Heart left ventricle (tissue), 16 donors: Measurements from ENCODE around the gene NHSL2. TPM values are rescaled to one million over a fixed set of nuclear protein-coding genes. Genes with fewer than 3 reads are reported as not detected.

Experiments
- ATAC-seq, 4 donors: fragments of 200-7000 bp; cut with Tn5 transposase; one replicate each; pipeline ENCODE4 v1.9.1; 2020 to 2022; ENCODE audit warnings: moderate library complexity in 4 of 4, mild to moderate bottlenecking in 3 of 4, moderate number of reproducible peaks in 1 of 4
- DNase-seq, 5 donors: peaks; one replicate each; pipeline ENCODE4 v3.0.0-alpha.2; 2020
- H3K27ac ChIP-seq, 12 donors: fragments of 200-600 bp; sonication (generic) in 4 of 12; one replicate each; pipeline versions ENCODE4 v1.5.0 to v1.8.0; 2016 to 2022; ENCODE audit warnings: mild to moderate bottlenecking in 2 of 12
- H3K27me3 ChIP-seq, 9 donors: fragments of 200-600 bp; sonication (generic) in 2 of 9; one replicate each; pipeline versions ENCODE4 v1.5.1 to v1.8.0; 2016 to 2022; ENCODE audit warnings: mild to moderate bottlenecking in 3 of 9
- H3K36me3 ChIP-seq, 9 donors: fragments of 200-600 bp; sonication (generic) in 2 of 9; one replicate each; pipeline versions ENCODE4 v1.5.0 to v1.8.0; 2018 to 2022; ENCODE audit warnings: mild to moderate bottlenecking in 2 of 9
- H3K4me1 ChIP-seq, 12 donors: fragments of 200-600 bp; sonication (generic) in 4 of 12; one replicate each; pipeline versions ENCODE4 v1.5.0 to v1.8.0; 2016 to 2022; ENCODE audit warnings: mild to moderate bottlenecking in 3 of 12
- H3K4me3 ChIP-seq, 12 donors: fragments of 200-600 bp; sonication (generic) in 4 of 12; one replicate each; pipeline versions ENCODE4 v1.5.0 to v1.8.0; 2017 to 2022; ENCODE audit warnings: mild to moderate bottlenecking in 9 of 12, moderate library complexity in 4 of 12
- H3K9me3 ChIP-seq, 12 donors: fragments of 200-600 bp; sonication (generic) in 4 of 12; one replicate each; pipeline versions ENCODE4 v1.5.0 to v1.8.0; 2016 to 2022; ENCODE audit warnings: mild to moderate bottlenecking in 1 of 12
- CTCF ChIP-seq, 12 donors: fragments of 200-600 bp; sonication (generic) in 4 of 12; IDR thresholded peaks; one replicate each; pipeline versions ENCODE4 v1.5.0 to v1.8.0; 2018 to 2022; ENCODE audit warnings: antibody characterized with exemption in 12 of 12, mild to moderate bottlenecking in 5 of 12
- POLR2A ChIP-seq, 2 donors: fragments of 450-650 bp; IDR thresholded peaks; one replicate each; pipeline ENCODE4 v1.6.1; 2017; ENCODE audit warnings: antibody characterized with exemption in 2 of 2, mild to moderate bottlenecking in 2 of 2, moderate library complexity in 2 of 2
- WGBS, 4 donors: extraction: QIAGEN DNeasy Blood & Tissue Kit in 2 of 4; methylation state at CpG; one replicate each; pipeline versions ENCODE4 v1.1.5 to v1.1.7; 2013 to 2018; 5-methylcytosine and 5-hydroxymethylcytosine counted together
- intact Hi-C, 10 donors: fragments of 100-400 bp; cut with DNase I; formaldehyde crosslinking; loops; one replicate each; pipeline versions ENCODE4 v1.11.1 to v1.14.2; 2022
- polyA plus RNA-seq, 2 donors: library from polyadenylated mRNA; stranded (reverse); fragments of 200-250 nt; gene quantifications; one replicate each; pipeline ENCODE4 v1.2.3, GENCODE V29; 2013
- total RNA-seq, 9 donors: library from RNA; depleted of rRNA in 2 of 9; stranded (reverse); fragments of >200 nt in 2 of 9; fragmentation: NEBNext Ultra II Directional in 3 of 9; extraction: Animal tissue kit (Norgen Biotek cat#: 25700) in 3 of 9; gene quantifications; one replicate each; pipeline versions ENCODE4 v1.1.0 to v1.2.4, GENCODE V29; 2016 to 2023
- donor health status: ischemic (EF 13 %, LVEDD 7.1; RV severe dilation, severe dysfunction).
- donor health status: healthy with polysubstance abuse.
- donor health status: DM: no; HTN: yes; CAD: no.
- donor health status: DM: no; HTN: no; CAD: no.
- donor health status: ischemic (EF 25% LVEDD 6.9; RV normal size, moderate dysfunction).
- donor health status: ischemic (EF 25% LVEDD 5.7; RV mildly dilated, moderate dysfunction).
- donor health status: healthy.
- donor health status: DM: yes; HTN: yes; CAD: no.
- donor health status: ischemic (EF 35%, LVEDD 5.7; RV mildly dilated, moderate dysfunction).
- donor health status: nonischemic (EF 11% LVEDD 7.7; RV severe dilation, severe dysfunction).
- donor health status: DM: yes; HTN: yes; CAD: no.
- donor health status: PGD.
- donor health status: ischemic (EF 29% LVEDD 5.4; RV normal size, mild dysfunction).
- donor health status: nonischemic (EF 23%, LVEDD 6.1; RV moderate dilation, normal function).

The NHSL2 gene
- total and polyA plus RNA-seq, 11 donors: 1.8 to 14.0 (median 5.8) TPM

- Histone ChIP-seq H3K27me3 (peaks cover 0 to 27% (median 0%) of the 10 kb centered on the region in 9 donors), H3K4me3 (no peak overlapping the region), H3K36me3 (no peaks in the 10 kb centered on the region), H3K4me1 (peaks cover 0 to 12% (median 2%) of the 10 kb centered on the region in 12 donors), H3K27ac (no peak overlapping the region), H3K9me3 (no peaks in the 10 kb centered on the region)
- TF ChIP-seq CTCF (IDR thresholded peaks at IDR 0.05) (no peak), POLR2A (IDR thresholded peaks at IDR 0.05) (no peak)
- DNase-seq (no peak), ATAC-seq (no peak)
- 75 to 93% (median 89%) methylated on average over 1 of the region's 1 CpG for WGBS, 4 donors
- intact Hi-C loops: loop anchor here in 1 of 10 donors (5.0 kb wide), 1 partner anchor 43 kb away; no protein-coding TSS in a partner anchor
Measured at GRCh38 chrX:72084114-72084513, 173.5 kb downstream of the NHSL2 start.

GRCh38 chrX:72086995-72087394, 176.3 kb downstream of the NHSL2 start:
- Histone ChIP-seq H3K9me3 (peaks cover 0 to 5% (median 0%) of the 10 kb centered on the region in 12 donors), H3K27me3 (peaks cover 0 to 20% (median 0%) of the 10 kb centered on the region in 9 donors), H3K36me3 (no peaks in the 10 kb centered on the region), H3K27ac (no peak overlapping the region), H3K4me1 (peaks cover 0 to 9% (median 0%) of the 10 kb centered on the region in 12 donors), H3K4me3 (no peak overlapping the region)
- 92 to 98% (median 94%) methylated on average over 1 of the region's 1 CpG for WGBS, 4 donors
- no peak for TF ChIP-seq CTCF (IDR thresholded peaks at IDR 0.05)
- TF ChIP-seq POLR2A (IDR thresholded peaks at IDR 0.05): no peak
- DNase-seq (no peak), ATAC-seq (no peak)
- intact Hi-C loops: no loop called here

- peaks cover 0 to 20% (median 0%) of the 10 kb centered on the region in 9 donors for H3K27me3 ChIP-seq
- no peak overlapping the region for H3K27ac ChIP-seq
- H3K36me3 ChIP-seq: no peaks in the 10 kb centered on the region
- intact Hi-C loops: no loop called here
- ATAC-seq (no peak), DNase-seq (no peak)
- H3K9me3 ChIP-seq: peaks cover 0 to 5% (median 0%) of the 10 kb centered on the region in 12 donors
- no peak for TF ChIP-seq CTCF (IDR thresholded peaks at IDR 0.05)
- TF ChIP-seq POLR2A (IDR thresholded peaks at IDR 0.05): no peak
- peaks cover 0 to 6% (median 0%) of the 10 kb centered on the region in 12 donors for H3K4me1 ChIP-seq
- 58 to 79% (median 70%) methylated on average over 6 of the region's 6 CpGs for WGBS, 4 donors
- H3K4me3 ChIP-seq: no peak overlapping the region
Measured at GRCh38 chrX:72088761-72089160, 178.1 kb downstream of the NHSL2 start.

- intact Hi-C loops: no loop called here
- ATAC-seq (no peak), DNase-seq (no peak)
- Histone ChIP-seq H3K36me3 (no peaks in the 10 kb centered on the region), H3K4me1 (peaks cover 0 to 4% (median 0%) of the 10 kb centered on the region in 12 donors), H3K9me3 (peaks cover 0 to 5% (median 0%) of the 10 kb centered on the region in 12 donors), H3K27ac (no peak overlapping the region), H3K27me3 (peaks cover 0 to 15% (median 0%) of the 10 kb centered on the region in 9 donors), H3K4me3 (no peak overlapping the region)
- TF ChIP-seq POLR2A (IDR thresholded peaks at IDR 0.05) (no peak), CTCF (IDR thresholded peaks at IDR 0.05) (no peak)
- 50 to 69% (median 52%) methylated on average over 3 of the region's 3 CpGs for WGBS, 4 donors
Measured at GRCh38 chrX:72089254-72089653, 178.6 kb downstream of the NHSL2 start.
